DMS 273 treated with DMSO at 0.1 percent for 48 hours (cell line): Measurements from ENCODE around the gene PSG2.
"Not testable (repeated sequence)": the region's sequence is repeated elsewhere in the genome, so short reads cannot be mapped to it uniquely, and the experiment has no call there.

Experiments used
- DNase-seq: peaks from one replicate; lab custom pipeline; 2025; lab: John Stamatoyannopoulos, UW

PSG2 gene

DNA sequence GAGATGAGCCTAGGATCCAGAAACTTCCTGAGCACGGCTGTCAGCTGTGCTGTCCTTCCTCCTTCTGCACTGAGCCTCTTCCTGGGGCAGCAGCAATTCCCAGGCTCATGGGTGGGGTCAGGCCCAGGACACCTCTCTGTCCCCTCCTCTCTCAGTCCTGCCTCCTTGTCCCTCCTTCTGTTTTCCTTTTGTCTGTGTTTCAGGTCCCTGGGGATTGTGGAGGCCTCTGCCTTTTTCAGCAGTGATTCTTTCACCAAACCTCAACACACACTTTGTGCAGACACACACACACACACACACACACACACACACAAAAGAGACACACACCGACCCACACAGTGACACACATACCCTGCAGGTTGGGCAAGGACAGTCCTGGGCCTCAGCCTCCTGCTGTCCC, at the start of gene PSG2:
PSG2 (minus strand) TSS at position 101 of the 400 bp plus-strand sequence. CDS start 132 bp downstream, outside the sequence.
- not testable (repeated sequence) for DNase-seq

DNA sequence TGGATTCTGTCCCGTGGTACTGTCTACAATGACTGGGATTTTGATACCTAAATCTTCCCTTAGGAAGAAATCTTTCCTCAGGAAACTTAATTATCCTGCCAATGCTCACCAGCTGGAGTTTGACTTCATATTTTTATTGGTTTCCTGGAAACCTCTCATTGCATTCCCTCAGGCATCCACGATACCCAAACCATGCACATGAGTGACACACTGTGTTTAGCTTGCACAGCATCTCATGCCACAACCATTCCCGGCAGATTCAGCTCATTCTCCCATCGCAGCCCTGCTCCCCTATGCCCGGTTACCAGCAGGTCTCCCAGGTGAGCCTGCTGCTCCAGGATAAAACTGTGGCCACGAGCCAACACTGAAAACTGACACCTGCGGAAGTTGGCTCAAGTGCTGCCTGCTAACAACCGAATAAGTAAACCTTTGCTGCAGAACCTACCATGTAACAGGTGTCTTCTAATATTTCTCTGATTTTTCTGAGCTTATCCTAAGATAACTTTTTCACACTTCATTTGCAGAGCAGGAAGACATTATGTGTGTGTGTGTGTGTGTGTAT, 48.9 kb upstream of the PSG2 start:
- DNase-seq, result not testable (repeated sequence)

DNA sequence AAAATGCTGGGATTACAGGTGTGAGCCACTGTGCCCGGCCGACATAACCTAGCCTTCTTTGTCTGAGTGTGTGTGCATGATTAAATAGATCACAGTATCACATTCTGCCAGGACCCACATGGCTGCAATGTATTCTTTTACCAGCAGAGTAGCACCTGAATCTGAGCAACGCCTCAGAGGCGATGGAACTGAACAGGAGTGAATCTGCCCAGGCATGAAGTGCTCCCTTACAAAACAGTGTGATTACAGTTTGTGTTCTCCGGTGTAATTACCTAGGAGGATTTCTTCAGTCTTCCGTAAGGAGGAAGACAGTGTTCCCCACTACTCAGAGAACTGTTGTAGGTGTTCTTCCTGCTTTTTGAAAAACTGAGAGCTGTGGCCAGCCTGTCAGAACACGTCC, 46.7 kb upstream of the PSG2 start:
- DNase-seq, result not testable (repeated sequence)

DNA sequence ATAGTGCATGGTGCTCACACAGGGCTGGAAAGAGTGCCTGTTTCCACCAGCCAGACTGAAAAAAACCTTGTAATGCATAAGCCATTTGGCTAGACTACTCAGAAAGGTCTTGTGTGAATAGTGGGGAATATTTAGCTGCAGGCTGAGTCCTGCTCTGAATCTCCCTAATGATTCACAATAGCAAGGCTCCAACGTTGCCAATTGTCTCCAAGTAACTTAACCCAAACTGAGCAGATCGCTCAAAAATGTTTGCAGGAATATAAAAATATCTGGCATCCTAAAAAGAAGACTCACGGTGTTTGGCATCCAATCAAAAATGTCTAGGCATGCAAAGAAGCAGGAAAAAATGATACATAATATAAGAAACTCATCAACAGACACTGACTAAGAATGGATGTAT, 44.8 kb upstream of the PSG2 start:
- not testable (repeated sequence) for DNase-seq

DNA sequence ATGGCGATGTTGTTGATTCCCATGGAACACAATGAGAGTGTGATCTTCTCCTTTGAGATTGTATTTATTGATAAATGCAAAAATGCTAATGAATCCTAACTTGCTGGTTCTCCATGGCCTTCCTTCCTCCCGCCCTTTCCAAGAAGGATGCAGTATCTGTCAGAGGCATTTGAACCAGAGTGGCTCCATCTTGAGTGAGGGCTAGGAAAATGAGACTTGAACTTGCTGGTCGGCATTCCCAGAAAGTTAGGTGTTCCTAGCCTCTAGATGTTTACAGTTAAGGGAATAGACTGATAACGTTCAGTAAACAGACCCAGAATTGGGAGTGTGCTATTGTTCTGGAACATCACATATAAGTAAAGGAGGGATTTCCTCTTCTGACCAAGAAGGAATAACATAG, 44.2 kb upstream of the PSG2 start:
- DNase-seq, result no peak

DNA sequence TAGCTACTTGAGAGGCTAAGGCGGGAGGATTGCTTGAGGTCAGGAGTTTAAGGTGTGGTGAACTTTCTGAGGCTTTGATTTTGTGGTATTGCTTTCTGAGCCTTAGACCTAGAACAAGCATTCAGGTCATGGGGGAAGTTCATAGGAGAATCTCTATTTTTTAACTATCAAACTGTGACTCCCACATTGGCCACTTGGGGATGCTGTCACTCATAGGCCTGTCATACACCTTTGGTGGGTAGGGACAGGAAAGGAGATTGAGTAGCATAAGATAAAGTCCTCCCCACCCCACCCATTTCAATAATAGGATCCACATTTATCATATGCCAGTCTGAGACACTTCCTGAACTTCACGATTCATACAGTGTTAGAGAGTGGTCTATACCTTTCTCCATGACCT, 41.9 kb upstream of the PSG2 start:
- no peak for DNase-seq

DNA sequence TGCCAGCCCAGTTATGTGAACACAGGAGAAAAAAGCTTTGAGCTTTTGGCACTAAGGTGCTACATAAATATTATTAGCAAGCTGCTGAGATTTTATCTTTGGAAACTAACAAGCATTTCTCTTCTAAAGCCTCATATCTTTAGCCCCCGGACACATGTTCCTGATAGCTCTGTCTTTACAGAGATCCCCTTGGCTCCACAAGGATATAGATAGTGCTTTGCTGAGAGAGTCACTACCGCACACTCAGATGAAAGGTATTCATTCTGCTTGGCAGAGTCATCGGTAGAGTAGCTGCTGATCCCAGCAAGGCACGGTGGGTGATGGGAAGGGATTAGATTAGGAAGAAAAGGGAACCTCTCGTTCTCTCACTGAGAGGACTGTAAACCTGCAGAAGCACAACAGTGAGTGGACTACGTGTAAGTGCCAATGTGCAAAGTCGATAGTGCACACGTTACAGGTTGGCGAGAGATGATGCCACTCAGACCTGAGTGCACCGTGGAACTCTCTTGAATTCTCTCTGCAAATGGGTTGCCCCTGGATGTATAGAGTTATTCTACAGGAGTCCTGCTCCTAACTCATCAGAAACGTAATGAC, 38.0 kb upstream of the PSG2 start:
- DNase-seq, result not testable (repeated sequence)

DNA sequence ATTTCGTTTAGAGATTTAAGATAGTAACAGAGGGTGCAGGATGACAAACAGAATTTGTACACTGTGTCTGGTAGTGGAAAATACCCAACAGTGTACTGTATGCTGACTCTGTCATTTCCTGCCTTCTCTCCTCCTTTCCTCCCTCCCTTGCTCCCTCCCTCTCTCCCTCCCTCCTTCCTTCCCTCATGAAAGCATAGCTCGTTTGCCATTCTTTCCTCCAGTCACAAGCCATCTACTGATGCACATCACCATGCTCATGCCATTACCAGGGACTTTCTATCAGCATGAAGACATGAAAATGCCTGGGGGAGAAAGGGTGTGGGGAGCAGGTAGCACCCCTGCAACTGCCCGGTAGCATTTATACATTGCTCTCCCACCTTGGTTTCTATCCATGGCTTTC, 37.0 kb upstream of the PSG2 start:
- not testable (repeated sequence) for DNase-seq

DNA sequence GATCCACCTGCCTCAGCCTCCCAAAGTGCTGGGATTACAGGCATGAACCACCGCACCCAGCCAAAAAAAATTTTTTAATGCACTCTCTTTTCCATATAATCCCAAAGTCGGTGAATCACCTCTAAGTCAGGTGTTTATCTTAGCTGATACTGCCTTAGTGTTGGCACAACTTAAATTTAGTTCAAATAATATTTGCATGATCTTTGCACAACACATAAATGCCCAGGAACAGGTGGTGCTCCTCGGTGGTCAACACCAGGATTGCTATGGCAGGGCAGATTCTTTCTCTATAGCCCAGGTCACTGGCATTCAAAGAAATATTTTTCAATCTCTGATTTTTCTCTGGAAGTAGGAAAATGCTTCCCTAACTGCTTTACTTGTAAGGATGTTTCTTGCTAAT, 33.9 kb upstream of the PSG2 start:
- not testable (repeated sequence) for DNase-seq

DNA sequence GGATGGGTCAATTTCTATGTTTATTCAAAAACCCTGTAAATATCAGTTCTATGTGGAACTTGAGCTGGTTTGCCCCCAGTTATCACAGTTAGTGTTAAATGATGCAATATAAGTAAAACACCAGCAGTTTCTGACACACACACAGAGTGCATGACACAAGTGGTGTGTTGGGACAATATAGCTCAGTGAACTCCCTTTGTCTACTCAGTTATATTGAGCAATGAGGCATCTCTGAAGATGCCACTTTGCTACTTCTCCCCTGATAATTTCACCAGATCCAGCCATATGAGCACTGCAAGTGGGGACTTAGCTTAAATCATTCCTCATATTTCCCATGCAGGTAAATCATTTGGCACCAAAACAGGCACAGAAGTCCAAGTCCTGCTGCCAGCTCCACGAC, 33.0 kb upstream of the PSG2 start:
- DNase-seq, result not testable (repeated sequence)

DNA sequence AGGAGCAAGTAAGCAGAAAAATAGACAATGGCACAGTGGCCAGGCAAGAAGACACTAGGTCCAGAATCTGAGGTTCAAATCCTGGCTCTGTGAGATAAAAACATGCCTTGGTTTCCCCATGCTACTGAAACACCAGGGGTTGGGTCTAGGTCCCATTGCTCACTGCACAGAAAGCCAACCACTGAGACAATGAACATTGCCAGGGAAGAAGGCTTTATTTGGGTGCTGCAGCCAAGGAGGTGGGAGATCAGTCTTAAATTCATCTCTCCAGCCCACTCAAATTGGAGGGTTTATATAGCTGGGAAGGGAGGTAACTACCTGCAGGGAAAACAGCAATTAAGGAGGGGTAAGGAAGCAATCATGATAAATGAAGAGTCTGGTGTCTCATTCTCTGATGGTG, 32.6 kb upstream of the PSG2 start:
- DNase-seq, result not testable (repeated sequence)

DNA sequence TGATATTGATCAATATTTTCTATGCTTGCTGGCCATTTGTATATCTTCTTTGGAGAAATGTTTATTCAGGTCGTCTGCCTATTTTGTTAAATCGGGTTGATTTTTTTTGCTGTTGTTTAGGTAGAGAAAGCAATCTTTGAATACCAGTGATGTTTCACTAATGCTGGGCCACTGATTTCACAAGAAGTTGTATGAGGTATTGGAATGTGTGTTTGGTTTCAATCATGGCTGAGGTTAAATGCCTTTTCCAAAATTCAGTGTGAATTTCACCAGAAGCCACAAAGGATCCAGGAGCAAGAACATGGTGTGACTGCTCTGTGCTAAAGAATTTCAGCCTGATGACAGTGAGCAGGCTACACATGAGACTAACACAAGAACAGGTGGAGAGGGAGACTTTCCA, 32.1 kb upstream of the PSG2 start:
- DNase-seq, result not testable (repeated sequence)

DNA sequence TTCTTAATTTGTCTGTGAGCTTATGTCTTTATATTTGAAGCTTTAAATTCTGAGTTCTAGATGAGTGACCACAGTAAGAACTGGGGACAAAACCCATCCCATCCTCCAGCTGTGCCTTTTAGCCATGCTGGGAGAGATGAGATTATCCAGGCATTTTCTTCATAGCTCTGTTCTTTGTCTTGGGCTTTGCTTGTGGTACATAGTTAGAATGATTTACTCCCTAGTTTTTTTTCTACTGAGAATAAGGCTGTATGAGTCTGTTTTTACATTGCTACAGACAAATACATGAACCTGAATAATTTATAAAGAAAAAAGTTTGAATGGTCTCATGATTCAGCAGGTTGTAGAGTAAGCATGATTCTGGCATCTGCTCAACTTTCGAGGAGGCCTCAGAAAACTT, 24.9 kb upstream of the PSG2 start:
- not testable (repeated sequence) for DNase-seq

DNA sequence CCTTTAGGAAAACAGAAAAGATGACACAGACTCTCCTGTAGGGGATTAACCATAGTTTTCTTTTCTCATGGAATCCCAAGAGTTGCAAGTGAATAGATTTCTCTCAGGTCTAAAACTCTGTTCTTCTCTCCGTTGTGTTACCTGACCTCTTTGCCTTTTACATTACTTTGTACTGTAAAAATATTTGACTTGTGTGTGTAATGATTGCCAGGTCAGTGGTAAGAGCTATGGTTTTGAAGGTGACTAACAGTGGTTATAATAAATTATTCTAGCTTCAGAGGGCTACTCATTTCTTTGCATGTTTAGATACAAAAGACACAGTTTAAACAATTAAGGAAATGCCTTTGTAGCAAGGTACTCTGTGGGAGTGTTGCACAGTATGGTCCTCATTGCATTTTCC, 23.0 kb upstream of the PSG2 start:
- no peak for DNase-seq

DNA sequence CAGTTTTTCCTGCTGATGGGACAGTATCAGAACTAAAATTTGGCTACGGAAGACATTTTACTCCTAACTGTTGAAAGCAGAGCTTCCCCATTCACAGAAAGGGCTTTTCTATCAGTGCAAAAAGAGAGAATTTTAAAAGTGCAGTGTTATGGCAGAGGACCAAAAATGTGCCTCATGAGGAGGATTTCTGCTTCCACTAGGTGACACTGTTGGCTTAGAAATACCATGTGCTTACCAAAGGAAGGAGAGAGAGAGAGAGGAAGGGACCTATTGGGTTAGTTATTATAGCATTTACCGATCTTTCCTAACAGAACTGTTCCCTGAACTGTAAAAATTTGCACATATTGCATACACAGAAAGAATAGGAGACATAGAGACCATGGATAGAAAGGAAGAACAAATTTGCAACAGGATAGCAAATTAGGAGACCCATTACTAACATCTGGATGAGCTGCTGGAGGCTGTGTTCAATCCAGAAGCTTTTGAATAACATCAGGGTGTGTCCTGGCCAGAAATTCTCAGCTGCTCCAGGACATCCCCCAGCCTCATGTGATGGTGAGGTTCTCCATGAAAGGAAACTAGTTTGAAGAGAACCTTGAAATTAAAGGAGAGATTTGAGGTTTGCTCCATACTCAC, 21.8 kb upstream of the PSG2 start:
- DNase-seq, result not testable (repeated sequence)

DNA sequence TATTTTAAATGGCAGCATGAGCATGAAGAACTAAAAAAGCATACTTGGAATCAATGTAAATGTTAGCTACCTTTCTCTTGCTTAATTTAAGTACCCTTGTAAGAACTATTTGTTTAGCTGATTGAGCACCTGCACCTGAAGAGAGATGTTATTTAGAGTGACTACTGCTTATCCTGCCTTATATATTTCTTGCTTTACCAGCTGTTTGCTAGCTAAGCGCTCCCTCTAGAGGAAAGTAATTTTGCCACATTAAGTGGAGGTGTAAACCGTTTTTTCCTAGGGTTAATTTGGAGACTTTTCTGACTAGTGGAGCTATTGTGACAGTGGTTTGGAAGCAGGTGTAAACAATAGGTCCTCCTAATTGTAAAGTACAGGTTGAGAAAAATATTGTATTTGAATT, 19.4 kb upstream of the PSG2 start:
- DNase-seq, result no peak

DNA sequence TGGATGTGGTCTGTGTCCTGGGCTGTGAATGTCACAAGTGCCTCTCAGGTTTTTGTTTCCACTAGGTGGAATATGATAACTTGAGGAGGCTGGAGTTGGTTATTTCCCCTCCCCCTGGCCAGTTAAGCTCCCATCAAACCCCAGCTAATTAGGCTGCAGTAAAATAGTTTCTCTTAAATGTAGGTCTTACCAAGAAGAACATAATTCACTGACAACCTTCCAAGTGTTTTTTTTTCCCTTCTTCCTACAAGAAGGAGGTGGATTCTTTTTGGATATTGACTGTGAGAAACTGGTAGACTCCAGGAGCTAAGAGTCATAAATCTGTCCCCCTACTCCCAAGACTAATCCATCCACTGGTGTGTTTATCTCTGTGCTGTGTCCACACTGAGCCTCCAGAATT, 15.9 kb upstream of the PSG2 start:
- not testable (repeated sequence) for DNase-seq

DNA sequence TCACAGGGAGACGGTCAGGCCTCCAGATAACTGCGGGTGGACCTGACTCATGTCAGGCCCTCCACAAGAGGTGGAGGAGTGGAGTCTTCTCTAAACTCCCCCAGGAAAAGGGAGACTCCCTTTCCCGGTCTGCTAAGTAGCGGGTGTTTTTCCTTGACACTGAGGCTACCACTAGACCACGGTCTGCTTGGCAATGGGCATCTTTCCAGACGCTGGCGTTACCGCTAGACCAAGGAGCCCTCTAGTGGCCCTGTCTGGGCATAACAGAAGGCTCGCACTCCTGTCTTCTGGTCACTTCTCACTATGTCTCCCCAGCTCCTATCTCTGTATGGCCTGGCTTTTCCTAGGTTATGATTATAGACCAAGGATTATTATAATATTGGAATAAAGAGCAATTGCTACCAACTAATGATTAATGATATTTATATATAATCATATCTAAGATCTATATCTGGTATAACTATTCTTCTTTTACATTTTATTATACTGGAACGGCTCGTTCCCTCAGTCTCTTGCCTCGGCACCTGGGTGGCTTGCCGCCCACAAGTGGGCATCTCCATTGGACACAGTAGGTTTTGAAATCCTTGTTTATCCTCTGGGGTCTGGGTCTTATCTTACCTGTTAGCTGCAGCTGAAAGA, 5.3 kb upstream of the PSG2 start:
- DNase-seq, result peak; percentile 2

DNA sequence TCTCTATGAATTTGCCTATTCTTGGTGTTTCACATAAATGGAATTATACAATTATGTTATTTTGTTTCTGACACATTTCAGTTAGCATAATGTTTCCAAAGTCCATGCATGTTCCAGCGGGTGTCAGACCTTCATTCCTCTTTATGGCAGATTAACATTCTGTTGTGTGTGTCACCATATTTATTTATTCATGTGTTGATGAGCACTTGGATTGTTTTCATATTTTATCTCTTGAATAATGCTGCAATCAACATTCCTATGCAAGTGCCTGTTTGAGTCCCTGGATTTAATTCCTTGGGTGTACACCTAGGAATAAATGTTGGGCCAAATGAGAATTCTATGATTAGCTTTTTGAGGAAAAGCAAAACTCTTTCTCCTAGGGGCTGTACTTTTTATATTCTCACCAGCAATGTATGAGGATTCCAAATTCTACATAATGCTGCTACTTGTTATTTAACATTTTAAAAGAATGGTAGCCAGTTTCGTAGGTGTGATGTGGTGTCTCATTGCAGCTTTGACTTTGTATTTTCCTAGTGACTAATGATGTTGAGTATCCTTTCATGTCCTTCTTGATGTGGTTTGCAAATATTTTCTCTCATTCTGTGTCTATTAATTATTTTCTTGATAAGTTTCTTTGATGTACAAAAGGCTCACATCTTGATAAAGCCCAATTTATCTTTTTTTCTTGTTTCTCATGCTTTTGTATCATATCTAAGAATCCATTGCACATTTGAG, 3.5 kb upstream of the PSG2 start:
- not testable (repeated sequence) for DNase-seq

DNA sequence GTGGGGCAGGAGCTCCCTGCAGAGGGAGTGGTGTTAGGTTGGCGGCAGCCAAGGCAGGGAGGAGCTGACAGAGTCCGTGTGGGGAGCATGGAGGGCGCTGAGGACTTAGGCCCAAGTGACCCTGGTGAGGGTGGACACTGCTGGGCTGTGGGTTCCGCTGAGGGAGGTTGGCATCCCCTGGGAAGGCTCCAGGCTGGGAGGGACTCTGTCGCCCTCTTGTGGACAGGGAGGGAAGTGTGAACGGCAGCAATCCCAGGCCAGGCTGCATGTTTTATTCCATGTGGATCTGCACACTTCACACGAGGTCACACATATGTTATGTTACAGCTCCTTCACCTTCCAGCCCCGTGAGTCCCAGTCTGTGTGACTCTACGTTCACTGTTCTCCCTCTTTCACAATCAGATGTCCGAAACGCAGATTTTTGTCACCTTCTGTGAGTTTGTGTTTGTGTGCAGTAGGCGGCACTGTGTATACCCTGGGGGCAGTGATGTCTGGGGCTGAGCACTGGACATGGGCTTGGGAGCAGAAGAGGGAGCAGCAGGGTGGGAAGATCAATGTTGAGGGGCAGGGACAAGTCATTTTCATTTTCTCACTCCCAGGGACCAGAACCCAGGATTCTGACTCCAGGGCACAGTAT, 1.8 kb upstream of the PSG2 start:
- not testable (repeated sequence) for DNase-seq

DNA sequence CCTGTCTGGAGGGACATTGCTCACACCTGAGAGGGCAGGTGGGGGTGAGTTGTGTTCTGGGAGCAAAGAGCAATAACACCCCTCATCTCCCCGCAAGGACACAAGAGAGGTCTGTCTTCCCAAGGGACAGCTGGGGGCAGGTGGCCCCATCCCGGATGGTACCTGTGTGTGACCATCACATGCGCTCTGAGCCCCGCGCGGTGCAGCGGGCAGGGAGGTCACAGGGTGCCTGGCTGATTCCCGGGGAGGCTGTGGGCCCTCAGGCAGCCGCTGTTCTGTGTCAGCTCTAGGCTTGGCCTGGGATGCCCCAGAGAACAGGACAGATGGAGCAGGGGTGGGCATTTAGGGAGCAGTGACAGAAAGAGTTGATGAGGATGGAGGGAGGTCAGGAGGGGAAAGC, 1.2 kb upstream of the PSG2 start:
- DNase-seq, result not testable (repeated sequence)

DNA sequence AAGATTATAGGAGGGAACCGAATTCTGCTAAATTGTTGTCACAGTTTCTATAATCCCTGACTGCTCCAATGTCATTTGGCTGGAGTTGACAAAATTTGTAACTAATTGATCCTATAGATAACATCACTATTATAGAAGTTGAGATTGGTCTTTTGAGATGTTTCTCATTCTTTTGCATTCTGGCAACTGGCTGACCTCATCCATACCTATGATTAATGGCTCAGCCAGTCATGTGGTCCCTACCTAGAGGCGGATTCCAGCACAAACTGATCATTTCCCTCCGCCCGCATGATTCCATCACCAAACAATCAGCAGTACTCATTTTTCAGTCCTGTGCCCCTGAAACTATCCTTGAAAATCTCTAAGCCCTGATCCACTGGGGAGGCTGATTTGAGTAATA, 4.2 kb downstream of the PSG2 start:
- DNase-seq, result no peak
